HG03045 (cell line): ENCODE data around the gene LMF2.

Experiments used
- ATAC-seq: cut with Tn5 transposase; IDR thresholded peaks from one replicate; pipeline ENCODE4 v1.9.1; 2021; ENCODE audit warnings: mild to moderate bottlenecking, moderate library complexity; ENCODE audit not compliant: unreplicated experiment

The LMF2 gene

GRCh38 chr22:50483977-50484853 is 23.3 kb downstream of the LMF2 start:
- ATAC-seq, result no peak

GRCh38 chr22:50483556-50483955 is 23.9 kb downstream of the LMF2 start:
- no peak for ATAC-seq

DNA sequence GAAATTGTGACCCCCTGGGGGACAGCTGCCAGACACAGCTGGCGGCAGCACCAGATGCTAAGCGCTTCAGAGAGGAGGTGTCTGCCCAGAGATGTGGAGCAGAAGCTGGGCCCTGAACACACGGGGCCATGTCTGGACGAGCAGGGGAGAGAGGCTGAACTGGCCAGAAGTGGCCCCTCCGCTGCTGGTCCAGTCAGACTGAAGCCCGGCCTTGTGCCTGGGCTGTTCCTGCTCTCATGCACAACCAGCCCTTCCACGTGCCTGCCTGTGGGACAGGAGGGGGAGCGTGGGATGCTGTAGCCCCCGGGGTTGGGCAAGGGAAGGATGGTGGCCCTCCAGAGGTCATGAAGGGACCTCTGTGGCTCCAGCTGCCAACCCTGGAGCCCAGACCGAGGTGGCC is 24.4 kb downstream of the LMF2 start:
- no peak for ATAC-seq

GRCh38 chr22:50482107-50483074 is 25.1 kb downstream of the LMF2 start:
- ATAC-seq, result no peak

- no peak for ATAC-seq
These were observed 25.9 kb downstream of the LMF2 start, which contains the start of gene ADM2 for GRCh38 chr22:50481440-50482106. ADM2 (plus strand) TSS chr22:50481543; CDS start chr22:50481848, 305 bp downstream.

- no peak for ATAC-seq
These were observed 26.5 kb downstream of the LMF2 start for GRCh38 chr22:50481045-50481439.

- ATAC-seq, result no peak
These were observed 27.8 kb downstream of the LMF2 start for GRCh38 chr22:50479721-50480120.

DNA sequence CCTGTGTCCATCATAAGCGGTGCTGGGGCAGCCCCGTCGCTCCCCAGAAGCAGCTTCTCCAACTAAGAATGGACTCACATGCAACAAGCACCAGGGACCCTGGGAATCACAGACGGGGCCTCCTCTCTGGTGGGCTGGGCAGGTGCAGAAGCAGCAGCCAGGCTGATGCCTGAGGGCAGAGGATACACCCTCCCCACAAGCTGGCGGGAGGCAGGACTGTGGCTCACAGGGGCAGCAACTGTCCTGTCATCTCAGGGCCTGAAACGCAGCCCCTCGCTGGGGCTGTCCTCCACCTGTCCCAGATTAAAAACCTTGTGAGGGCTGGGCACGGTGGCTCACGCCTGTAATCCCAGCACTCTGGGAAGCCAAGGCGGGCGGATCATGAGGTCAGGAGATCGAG is 29.6 kb downstream of the LMF2 start:
- no peak for ATAC-seq

GRCh38 chr22:50476868-50477267 is 30.6 kb downstream of the LMF2 start:
- ATAC-seq, result no peak

DNA sequence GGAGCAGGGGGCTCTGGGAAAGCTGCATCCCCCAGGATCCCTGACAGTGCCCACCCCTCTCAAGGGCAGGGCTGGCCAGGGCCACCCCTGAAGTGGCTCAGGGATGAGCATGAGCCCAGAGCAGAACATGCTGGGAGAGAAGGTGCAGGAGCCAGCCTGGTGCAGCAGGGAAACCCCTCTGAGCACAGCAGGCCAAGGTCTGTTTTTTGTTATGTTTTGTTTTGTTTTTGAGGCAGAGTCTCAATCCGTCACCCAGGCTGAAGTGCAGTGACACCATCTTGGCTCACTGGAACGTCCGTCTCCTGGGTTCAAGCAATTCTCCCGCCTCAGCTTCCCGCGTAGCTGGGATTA is 31.9 kb downstream of the LMF2 start:
- ATAC-seq, result no peak

GRCh38 chr22:50474710-50475651 is 32.5 kb downstream of the LMF2 start, which contains the start of gene SBF1:
SBF1 (minus strand) TSS chr22:50475035; CDS start chr22:50474840, 195 bp downstream.
- peak; percentile 73 for ATAC-seq

- ATAC-seq, result peak; percentile 4
These were observed 33.4 kb downstream of the LMF2 start for GRCh38 chr22:50473855-50474671.

- no peak for ATAC-seq
These were observed 34.4 kb downstream of the LMF2 start for GRCh38 chr22:50473088-50473487.

DNA sequence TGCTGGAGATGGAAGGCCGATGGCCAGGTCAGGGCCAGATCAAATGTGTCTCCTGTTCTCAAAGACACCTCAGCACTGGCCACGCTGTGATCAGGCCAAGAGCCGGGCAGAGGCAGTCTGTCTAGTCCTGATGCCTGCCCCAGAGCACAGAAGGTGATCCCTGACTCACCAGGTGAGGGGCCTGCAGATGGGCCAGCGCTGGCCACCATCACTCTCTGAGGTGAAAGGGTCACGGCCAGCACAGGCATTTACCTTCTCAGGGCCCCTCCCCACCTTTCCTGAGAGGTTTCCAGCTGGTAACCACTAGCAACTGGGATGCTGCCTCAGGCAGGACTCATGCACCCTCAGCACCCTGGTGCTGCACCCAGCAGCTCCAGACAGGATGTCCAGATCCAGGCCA is 35.5 kb downstream of the LMF2 start:
- ATAC-seq, result no peak

GRCh38 chr22:50471197-50471847 is 36.2 kb downstream of the LMF2 start:
- ATAC-seq, result no peak

DNA sequence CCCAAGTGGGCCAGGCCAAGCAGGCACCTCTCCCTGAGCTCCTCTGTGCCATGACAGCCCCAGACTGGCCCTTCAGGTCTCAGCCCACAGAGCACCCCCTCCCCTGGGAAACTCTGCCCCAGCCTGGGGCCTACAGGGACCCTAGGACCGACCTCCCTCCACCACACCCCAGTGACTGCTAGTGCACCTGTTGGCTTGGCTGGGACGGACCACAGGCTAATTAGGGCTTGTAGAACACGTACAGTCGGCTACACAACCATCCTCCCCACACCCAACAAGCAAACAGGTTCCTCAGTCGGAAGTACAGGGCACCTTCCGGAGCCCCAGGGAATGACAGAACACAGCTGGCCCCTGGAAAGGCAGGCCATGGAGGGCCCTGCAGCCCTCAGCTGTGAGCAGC is 37.0 kb downstream of the LMF2 start:
- no peak for ATAC-seq

DNA sequence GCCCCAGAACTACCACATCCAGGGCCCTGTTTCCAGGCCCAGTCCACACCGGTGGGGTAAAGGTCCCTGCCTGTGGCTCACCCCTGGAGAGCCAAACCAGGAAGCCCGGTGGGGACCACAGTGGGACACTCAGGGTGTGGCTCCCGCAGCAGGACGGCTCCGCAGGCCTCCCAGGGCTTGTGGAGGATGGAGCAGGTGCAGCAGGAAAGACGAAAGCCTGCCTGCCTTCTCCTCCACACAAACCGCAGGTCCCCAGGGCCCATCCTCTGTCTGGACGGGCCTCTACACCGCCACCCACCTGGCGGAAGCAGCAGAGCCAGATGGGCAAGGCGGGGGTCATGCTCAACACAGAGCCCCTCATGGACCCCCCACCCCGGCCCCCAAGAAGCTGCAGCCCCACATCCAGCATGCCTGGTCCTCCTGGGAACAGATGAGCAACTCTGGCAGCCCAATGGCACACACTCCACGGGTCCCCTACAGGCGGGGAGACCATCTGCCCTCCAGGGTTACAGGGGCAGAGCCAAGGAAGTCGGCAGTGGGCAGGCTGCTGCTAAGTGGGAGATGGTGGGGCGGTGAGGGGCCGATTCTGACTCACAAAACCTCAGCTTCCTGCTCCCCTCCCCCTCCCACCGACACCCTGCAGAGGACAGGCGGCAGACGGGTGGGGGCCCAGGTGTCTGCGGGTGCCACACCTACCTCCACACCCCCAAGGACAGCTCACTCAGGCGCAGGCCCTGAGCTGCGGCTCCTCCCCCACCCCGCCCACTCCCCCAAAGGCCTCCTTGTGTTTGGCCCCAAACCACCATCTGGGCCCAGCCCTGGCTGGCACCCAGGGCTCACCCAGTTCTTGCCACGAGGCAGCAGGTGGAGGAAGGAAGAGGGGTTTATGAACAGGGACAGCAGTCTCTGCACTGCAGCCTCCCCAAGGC is 37.9 kb downstream of the LMF2 start:
- peak; percentile 40 for ATAC-seq
